ENCODE measurements around the gene DHH. TPM values are rescaled to one million over a fixed set of nuclear protein-coding genes. Genes with fewer than 3 reads are reported as not detected.
A peak's percentile ranks its signal among the peaks of the same experiment; 100 is the strongest.

DHH gene
- total and polyA plus RNA-seq, 10 of the 15 experiments (the other 5 are each of a cell fraction or from before 2014, with no cell fraction given) = 0.01 TPM; not detected in 9

DNA sequence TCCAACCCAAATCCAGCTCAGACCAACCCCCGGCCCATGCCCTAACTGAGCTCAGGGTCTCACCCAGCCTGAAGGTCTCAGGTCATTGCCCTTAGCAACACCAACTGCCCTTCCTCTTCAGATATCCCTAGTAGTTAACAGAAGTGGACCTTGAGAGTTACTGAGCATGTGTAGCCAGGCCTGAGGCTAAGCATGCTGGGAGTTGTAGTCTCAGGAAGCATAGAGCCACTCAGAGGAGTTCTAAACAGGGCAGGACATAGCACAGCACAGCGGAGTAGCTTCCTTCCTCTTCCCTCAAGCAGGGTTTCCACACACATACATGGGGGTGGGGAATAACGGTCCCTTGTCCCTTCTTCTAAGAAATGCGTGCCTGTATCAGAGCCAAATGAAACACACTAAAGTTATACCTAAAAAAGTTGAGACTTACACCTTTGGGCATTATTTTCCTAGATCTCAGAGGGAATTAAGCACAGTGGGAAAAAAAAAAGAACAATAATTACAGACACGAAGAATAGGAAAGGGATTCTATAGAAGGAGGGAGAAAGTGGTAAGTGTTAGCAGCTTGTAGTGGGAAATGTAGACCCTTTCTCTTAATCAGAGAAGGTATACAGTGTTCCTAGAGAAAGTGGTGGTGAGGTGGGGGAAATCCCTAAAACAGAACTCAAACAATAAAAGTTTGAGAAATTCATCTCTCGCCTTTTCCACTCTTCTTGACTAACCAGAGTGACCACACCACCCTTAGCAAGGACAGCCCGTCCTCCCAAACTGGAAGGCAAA, 38.4 kb downstream of the DHH start (continued):
- TF ChIP-seq PAX5 (IDR thresholded peaks at IDR 0.05; ENCODE audit: borderline replicate concordance, low read depth, low read length) (no peak), RB1 (IDR thresholded peaks at IDR 0.05; ENCODE audit: borderline replicate concordance) (no peak), ETV6 (conservative IDR thresholded peaks at IDR 0.05 in 1 of 2, IDR thresholded peaks at IDR 0.05 in 1 of 2; ENCODE audit: borderline replicate concordance in 1 of 2, low read depth in 1 of 2) (no peak), CEBPB (IDR thresholded peaks at IDR 0.05; ENCODE audit: borderline replicate concordance in 1 of 2, low read depth in 2 of 2, low read length in 2 of 2) (no peak)

DNA sequence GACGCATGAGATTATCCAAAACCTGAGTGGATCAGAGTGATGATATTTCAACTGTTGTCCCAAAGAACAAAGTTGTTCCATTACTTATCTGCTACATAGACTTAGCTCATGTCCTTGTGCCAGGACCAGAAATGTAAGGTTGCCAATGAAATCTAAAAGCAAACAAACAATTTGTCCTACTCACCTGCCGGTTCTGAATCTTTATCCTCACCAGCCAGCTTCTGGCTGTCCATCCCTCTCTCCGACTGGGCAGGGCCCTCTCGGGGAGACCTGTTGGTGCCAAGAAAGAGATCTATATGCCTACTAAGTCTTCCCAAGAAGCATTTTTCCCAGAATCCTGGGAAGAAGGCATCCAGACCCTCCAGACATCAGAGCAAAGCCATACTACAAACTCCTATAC, 39.5 kb downstream of the DHH start:
- H2AFZ ChIP-seq (ENCODE audit: control insufficient read depth, low read depth, low read length) = no peak overlapping the region
- 95% methylated on average over 4 of the region's 4 CpGs for WGBS (ENCODE audit: insufficient coverage, insufficient replicate concordance, low lambda C conversion rate, missing lambda C conversion rate)
- H3K36me3 ChIP-seq (ENCODE audit: control insufficient read depth in 2 of 2, insufficient read depth in 2 of 2, low read length in 1 of 2) = peaks cover 24 to 45% of the 10 kb centered on the region in 2 experiments
- DNase-seq (ENCODE audit: low read depth, low spot score) = no peak
- intact Hi-C loops (cut with micrococcal nuclease; ENCODE audit: unreplicated experiment) = no loop called here
- peak overlapping the region; percentile 99; the same call in 1 of the 2 replicates for H3K4me3 ChIP-seq
- no peak for ATAC-seq
- H3K79me2 ChIP-seq (ENCODE audit: control insufficient read depth, insufficient read depth, low read length) = peaks cover 60% of the 10 kb centered on the region
- H3K27ac ChIP-seq (ENCODE audit: control insufficient read depth, insufficient read depth) = no peak overlapping the region
- CTCF ChIA-PET = interaction anchor here (1.2 to 5.0 kb wide), 7 partner anchors 9 to 66 kb away, joined by 3 to 26 read pairs (median 12); no protein-coding TSS in a partner anchor
- BruUV-seq (replicated peaks) = no TSS peak
- SMC1A ChIA-PET (ENCODE audit: uncharacterized antibody, unreplicated experiment) = interaction anchor here (0.9 to 1.3 kb wide), 3 partner anchors 9 to 58 kb away, joined by 3 to 5 read pairs (median 4); no protein-coding TSS in a partner anchor
- peak overlapping the region; percentile 88 for H3K4me2 ChIP-seq (ENCODE audit: control insufficient read depth, insufficient read depth)
- no peak for FAIRE-seq
- H3K4me1 ChIP-seq (ENCODE audit: control insufficient read depth, insufficient read depth, low read length) = peaks cover 6% of the 10 kb centered on the region; the same call in 1 of the 2 replicates
- RAD21 ChIA-PET (ENCODE audit: unreplicated experiment) = interaction anchor here (2.1 kb wide), 1 partner anchor 14 kb away, joined by 8 read pairs; the partner anchor contains the start of gene RHEBL1
- H3K9ac ChIP-seq (ENCODE audit: control insufficient read depth, insufficient read depth, low read length) = peak overlapping the region; percentile 32
- in situ Hi-C loops (cut with MboI) = no loop called here
- peaks cover 27% of the 10 kb centered on the region for H4K20me1 ChIP-seq (ENCODE audit: control insufficient read depth, insufficient read depth)
- no peaks in the 10 kb centered on the region for H3K9me3 ChIP-seq (replicated peaks; ENCODE audit: control insufficient read depth, insufficient read depth, low read length)
- no peaks in the 10 kb centered on the region for H3K27me3 ChIP-seq (replicated peaks in 1 of 2; ENCODE audit: control insufficient read depth in 2 of 2, insufficient read depth in 2 of 2, low read length in 1 of 2)
- POLR2A ChIA-PET = interaction anchor here (0.6 to 1.1 kb wide), 3 partner anchors 18 to 207 kb away, joined by 3 to 10 read pairs (median 4); partner anchors contain the start of gene DDX23
- TF ChIP-seq ZBTB40 (IDR thresholded peaks at IDR 0.05; ENCODE audit: borderline replicate concordance) = no peak
- TF ChIP-seq REST (IDR thresholded peaks at IDR 0.05; ENCODE audit: low read depth, low read length) = no peak
- TF ChIP-seq ZNF207 (IDR thresholded peaks at IDR 0.05; ENCODE audit: borderline replicate concordance) = no peak
- no peak for TF ChIP-seq HCFC1 (IDR thresholded peaks at IDR 0.05; ENCODE audit: low read length)
- no peak for TF ChIP-seq RAD51 (IDR thresholded peaks at IDR 0.05)
- TF ChIP-seq RB1 (IDR thresholded peaks at IDR 0.05; ENCODE audit: borderline replicate concordance) = no peak
- TF ChIP-seq ZNF217 (IDR thresholded peaks at IDR 0.05) = no peak
- no peak for TF ChIP-seq STAT1 (conservative IDR thresholded peaks at IDR 0.05)
- TF ChIP-seq CHD4 (IDR thresholded peaks at IDR 0.05) = no peak
- no peak for TF ChIP-seq ZZZ3 (IDR thresholded peaks at IDR 0.05; ENCODE audit: control insufficient read depth, insufficient read length, low read depth)
- no peak for TF ChIP-seq CBX5 (IDR thresholded peaks at IDR 0.05; ENCODE audit: low read depth)
